HK-2 (cell line): ENCODE measurements around the gene GRID1.
A peak's percentile ranks its signal among the peaks of the same experiment; 100 is the strongest.
"Not testable (repeated sequence)": the region's sequence is repeated elsewhere in the genome, so short reads cannot be mapped to it uniquely, and the experiment has no call there.

Source experiments
- DNase-seq: peaks from one replicate; pipeline ENCODE4 v3.0.0-alpha.2; 2018; ENCODE audit not compliant: unreplicated experiment

GRID1 gene

GRCh38 chr10:85997544-85997943 is 369.1 kb downstream of the GRID1 start:
- no peak for DNase-seq

- peak; percentile 20 for DNase-seq
Measured at GRCh38 chr10:85995791-85996190, 370.8 kb downstream of the GRID1 start.

- no peak for DNase-seq
Measured at GRCh38 chr10:85993840-85994507, 372.6 kb downstream of the GRID1 start.

GRCh38 chr10:85993140-85993539 is 373.5 kb downstream of the GRID1 start:
- no peak for DNase-seq

- no peak for DNase-seq
Measured at GRCh38 chr10:85992324-85992723, 374.3 kb downstream of the GRID1 start.

- no peak for DNase-seq
Measured at GRCh38 chr10:85986777-85987176, 379.8 kb downstream of the GRID1 start.

GRCh38 chr10:85983051-85983450 is 383.5 kb downstream of the GRID1 start:
- no peak for DNase-seq

GRCh38 chr10:85979598-85979997 is 387.0 kb downstream of the GRID1 start:
- no peak for DNase-seq

- no peak for DNase-seq
Measured at GRCh38 chr10:85978566-85979358, 387.8 kb downstream of the GRID1 start.

- DNase-seq: no peak
Measured at GRCh38 chr10:85977642-85978041, 389.0 kb downstream of the GRID1 start.

GRCh38 chr10:85976267-85976793 is 390.3 kb downstream of the GRID1 start:
- DNase-seq: no peak

- DNase-seq: no peak
Measured at GRCh38 chr10:85971494-85971893, 395.1 kb downstream of the GRID1 start.

GRCh38 chr10:85967594-85967993 is 399.0 kb downstream of the GRID1 start:
- DNase-seq: no peak

- no peak for DNase-seq
Measured at GRCh38 chr10:85961479-85962067, 405.0 kb downstream of the GRID1 start.

GRCh38 chr10:85961073-85961472 is 405.5 kb downstream of the GRID1 start:
- DNase-seq: no peak

GRCh38 chr10:85959239-85959638 is 407.4 kb downstream of the GRID1 start:
- DNase-seq: no peak

- DNase-seq: no peak
Measured at GRCh38 chr10:85950921-85951320, 415.7 kb downstream of the GRID1 start.

- DNase-seq: no peak
Measured at GRCh38 chr10:85946713-85947326, 419.8 kb downstream of the GRID1 start.

GRCh38 chr10:85936161-85936560 is 430.4 kb downstream of the GRID1 start:
- DNase-seq: no peak

- no peak for DNase-seq
Measured at GRCh38 chr10:85934586-85934985, 432.0 kb downstream of the GRID1 start.

GRCh38 chr10:85929993-85930392 is 436.6 kb downstream of the GRID1 start:
- not testable (repeated sequence) for DNase-seq

- DNase-seq: peak; percentile 31
Measured at GRCh38 chr10:85927952-85928665, 438.5 kb downstream of the GRID1 start.
